ENCODE results near the gene PPP2R5D. TPM values are rescaled to one million over a fixed set of nuclear protein-coding genes. Genes with fewer than 3 reads are reported as not detected.

PPP2R5D gene
- total and polyA plus RNA-seq, 2 of the 8 experiments (the other 6 are each of a cell fraction or from before 2014, with no cell fraction given), result 52.1 to 55.7 TPM

GRCh38 chr6:42984924-42985475, 630 bp downstream of the PPP2R5D start:
- Histone ChIP-seq H3K79me2 (ENCODE audit: control insufficient read depth in 1 of 2, insufficient read depth in 2 of 2, low read length in 2 of 2) (peaks cover 8 to 15% of the 10 kb centered on the region in 2 experiments; a peak in 2 of 4 replicates), H3K4me3 (ENCODE audit: extremely low read depth in 1 of 4, insufficient read depth in 2 of 4, low read depth in 3 of 4, low read length in 4 of 4) (peak overlapping the region; percentile 63 to 73 (median 70)), H2BK15ac (ENCODE audit: low read length) (no peak overlapping the region), H2AFZ (ENCODE audit: low read length) (no peak overlapping the region), H2BK20ac (ENCODE audit: low read length) (no peak overlapping the region), H3K79me1 (ENCODE audit: low read depth, low read length) (peaks cover 8% of the 10 kb centered on the region), H3K4ac (replicated peaks; ENCODE audit: insufficient read length, low read depth, low read length) (no peak overlapping the region), H3K27ac (ENCODE audit: low read depth, low read length) (no peak overlapping the region), H3K4me1 (replicated peaks in 1 of 4; ENCODE audit: control insufficient read depth in 3 of 4, insufficient read depth in 4 of 4, low read length in 3 of 4) (peaks cover 0 to 6% (median 2%) of the 10 kb centered on the region in 4 experiments; a peak in 4 of 7 replicates), H3K56ac (replicated peaks; ENCODE audit: insufficient read length, low read depth, low read length) (no peak overlapping the region), H3K9me3 (ENCODE audit: insufficient read depth in 2 of 2, low read depth in 1 of 2, low read length in 1 of 2) (no peaks in the 10 kb centered on the region), H3K36me3 (ENCODE audit: control insufficient read depth in 2 of 4, insufficient read depth in 4 of 4, low read length in 3 of 4) (peaks cover 0 to 6% (median 3%) of the 10 kb centered on the region in 4 experiments; a peak in 4 of 8 replicates), H2BK12ac (ENCODE audit: low read depth, low read length) (no peak overlapping the region; the same call in 1 of the 2 replicates), H3K4me2 (ENCODE audit: insufficient read depth in 1 of 2, low read depth in 2 of 2, low read length in 2 of 2) (peak overlapping the region; percentile 71 to 84), H2AK5ac (ENCODE audit: low read depth, low read length) (no peak overlapping the region; the same call in 1 of the 2 replicates), H3K9ac (replicated peaks in 1 of 4; ENCODE audit: extremely low read depth in 1 of 4, low read depth in 3 of 4, low read length in 3 of 4) (peak overlapping the region in 3 of 4 experiments; percentile 35 to 72 (median 56); a peak in 2 of 7 replicates), H3K27me3 (replicated peaks in 1 of 4; ENCODE audit: control insufficient read depth in 3 of 4, extremely low read depth in 1 of 4, insufficient read depth in 3 of 4, low read length in 3 of 4) (no peaks in the 10 kb centered on the region), H4K5ac (ENCODE audit: insufficient read length, low read depth, low read length) (no peak overlapping the region), H3K23me2 (ENCODE audit: low read depth, low read length) (peaks cover 4% of the 10 kb centered on the region), H3K18ac (ENCODE audit: extremely low read depth, low read length) (no peak overlapping the region), H3K14ac (ENCODE audit: insufficient read length) (no peak overlapping the region), H2BK5ac (ENCODE audit: low read depth, low read length) (no peak overlapping the region), H4K91ac (replicated peaks; ENCODE audit: insufficient read length, low read length) (no peak overlapping the region), H4K20me1 (replicated peaks in 1 of 2; ENCODE audit: control insufficient read depth in 1 of 2, insufficient read depth in 2 of 2, low read length in 2 of 2) (peaks cover 0 to 12% of the 10 kb centered on the region in 2 experiments), H2BK120ac (replicated peaks; ENCODE audit: low read depth, low read length) (no peak overlapping the region), H4K8ac (ENCODE audit: extremely low read depth, insufficient read depth, low read length) (no peak overlapping the region), H3K23ac (ENCODE audit: insufficient read length) (no peak overlapping the region)
- WGBS, 2 experiments (ENCODE audit: extremely low coverage in 1 of 2, insufficient coverage in 1 of 2, insufficient read length in 1 of 2, insufficient replicate concordance in 2 of 2, low coverage in 1 of 2, low lambda C conversion rate in 2 of 2, missing lambda C conversion rate in 1 of 2), result 28% methylated on average over 12 of the region's 13 CpGs; no CpG with 5 or more reads in 1 of the 2 experiments
- ChIA-PET CTCF (ENCODE audit: partially characterized antibody) (interaction anchor here (0.6 to 2.0 kb wide), 4 partner anchors 20 to 29 kb away, joined by 3 to 6 read pairs (median 4); partner anchors contain the start of gene KLHDC3), POLR2A (ENCODE audit: partially characterized antibody) (interaction anchor here (0.6 to 2.6 kb wide), 11 partner anchors 12 to 384 kb away, joined by 3 to 29 read pairs (median 7); partner anchors contain the start of genes CNPY3, GNMT, KLHDC3 and MEA1)
- peak in 1 of 2 experiments; percentile 53 for DNase-seq (ENCODE audit: low read depth in 1 of 2, low spot score in 2 of 2)
- FAIRE-seq, result no peak
- TF ChIP-seq CHD1 (IDR thresholded peaks at IDR 0.05; ENCODE audit: low read depth, low read length) (no peak), HDAC2 (IDR thresholded peaks at IDR 0.05; ENCODE audit: borderline replicate concordance in 1 of 2, low read depth in 2 of 2, low read length in 2 of 2) (peak in 1 of 2 experiments; percentile 53; a peak in 1 of 4 replicates), KDM1A (IDR thresholded peaks at IDR 0.05; ENCODE audit: borderline replicate concordance, low read length) (peak; percentile 97)

Measured in H1 (cell line).